Gastroesophageal sphincter (tissue), 4 donors: ENCODE measurements around the gene SNRNP48. TPM values are rescaled to one million over a fixed set of nuclear protein-coding genes. Genes with fewer than 3 reads are reported as not detected.

Source experiments
- ATAC-seq: fragments of 150-250 bp; one replicate; pipeline ENCODE4 v1.9.1; 2016; ENCODE audit warnings: mild to moderate bottlenecking, moderate library complexity
- H3K27ac ChIP-seq, 4 donors: fragments of 200-600 bp; sonication (generic) in 3 of 4; 1 replicate in 3 of 4; 2 replicates in 1 of 4; pipeline ENCODE4 v1.5.1; 2016 to 2019
- H3K27me3 ChIP-seq: fragments of 200-600 bp; sonication (generic); one replicate; pipeline ENCODE4 v1.5.1; 2019
- H3K36me3 ChIP-seq, 2 donors: fragments of 200-600 bp; sonication (generic); one replicate each; pipeline ENCODE4 v1.5.1; 2019; ENCODE audit warnings: control low read depth in 1 of 2
- H3K4me1 ChIP-seq, 3 donors: fragments of 200-600 bp; sonication (generic); 1 replicate in 2 of 3; 2 replicates in 1 of 3; pipeline ENCODE4 v1.5.1; 2016 to 2019; ENCODE audit warnings: control low read depth in 2 of 3
- H3K4me3 ChIP-seq, 2 donors: fragments of 200-600 bp; sonication (generic); one replicate each; pipeline ENCODE4 v1.5.1; 2019; ENCODE audit warnings: mild to moderate bottlenecking in 1 of 2, moderate library complexity in 1 of 2
- H3K9me3 ChIP-seq, 3 donors: fragments of 200-600 bp; sonication (generic); one replicate each; pipeline ENCODE4 v1.5.1; 2017 to 2019; ENCODE audit warnings: control low read depth in 2 of 3
- EP300 ChIP-seq: sonication (generic); formaldehyde crosslinking; IDR thresholded peaks from one replicate; pipeline ENCODE4 v1.6.1; 2017; ENCODE audit warnings: antibody characterized with exemption, mild to moderate bottlenecking
- POLR2A ChIP-seq, 2 donors: fragments of 450-650 bp; IDR thresholded peaks; one replicate each; pipeline ENCODE4 v1.6.1; 2017; ENCODE audit warnings: antibody characterized with exemption in 2 of 2, mild to moderate bottlenecking in 2 of 2, moderate library complexity in 1 of 2
- POLR2AphosphoS5 ChIP-seq: sonication (generic); formaldehyde crosslinking; IDR thresholded peaks from one replicate; pipeline ENCODE4 v1.6.1; 2017; ENCODE audit warnings: antibody characterized with exemption
- WGBS, 2 donors: methylation state at CpG; one replicate each; pipeline ENCODE4 v1.1.5; 2018; ENCODE audit warnings: low coverage in 1 of 2; 5-methylcytosine and 5-hydroxymethylcytosine counted together
- total RNA-seq, 4 donors: library from RNA; depleted of rRNA; stranded (reverse); fragments of >200 nt; gene quantifications; one replicate each; pipeline ENCODE4 v1.1.0, GENCODE V29; 2016
- TF ChIP-seq, protein P1 (sequence below), 4 experiments: fragments of 200-600 bp in 2 of 4; fragments of 450-650 bp in 2 of 4; sonication (generic) in 1 of 4; IDR thresholded peaks; one replicate each; pipeline ENCODE4 v1.5.1; 2017 to 2019; ENCODE audit warnings: antibody characterized with exemption in 4 of 4, mild to moderate bottlenecking in 2 of 4, moderate library complexity in 2 of 4

Gene SNRNP48
- total RNA-seq, 4 donors from 2014 or later = 11.4 to 18.9 (median 13.9) TPM

DNA sequence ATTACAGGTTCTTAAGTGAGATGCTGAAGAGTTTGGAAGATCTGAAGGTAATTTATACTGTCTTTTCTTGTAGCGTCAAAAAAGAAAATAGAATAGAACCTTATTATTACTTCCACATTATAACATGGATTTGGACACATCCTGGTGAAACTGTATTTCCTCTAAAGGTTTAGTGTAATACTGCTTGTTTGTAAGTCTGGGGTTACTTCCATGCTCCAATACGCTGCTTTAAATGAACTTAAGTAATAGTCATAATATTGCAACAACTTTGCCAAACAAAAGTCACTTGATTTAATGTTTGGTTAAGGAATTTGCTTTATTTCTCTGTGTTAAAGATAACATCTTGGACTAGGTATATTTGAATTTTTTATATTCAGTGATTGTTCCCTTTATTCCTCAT is 11.5 kb upstream of the SNRNP48 start:
- no peaks in the 10 kb centered on the region for H3K36me3 ChIP-seq
- ATAC-seq = no peak
- H3K27ac ChIP-seq = no peak overlapping the region
- H3K4me3 ChIP-seq = no peak overlapping the region
- no peaks in the 10 kb centered on the region for H3K4me1 ChIP-seq
- no peak for TF ChIP-seq EP300
- no peak for TF ChIP-seq POLR2A (IDR thresholded peaks at IDR 0.05)
- 0 to 36% methylated on average over 2 of the region's 2 CpGs for WGBS, 2 donors
- no peaks in the 10 kb centered on the region for H3K9me3 ChIP-seq
- H3K27me3 ChIP-seq = peaks cover 14% of the 10 kb centered on the region

DNA sequence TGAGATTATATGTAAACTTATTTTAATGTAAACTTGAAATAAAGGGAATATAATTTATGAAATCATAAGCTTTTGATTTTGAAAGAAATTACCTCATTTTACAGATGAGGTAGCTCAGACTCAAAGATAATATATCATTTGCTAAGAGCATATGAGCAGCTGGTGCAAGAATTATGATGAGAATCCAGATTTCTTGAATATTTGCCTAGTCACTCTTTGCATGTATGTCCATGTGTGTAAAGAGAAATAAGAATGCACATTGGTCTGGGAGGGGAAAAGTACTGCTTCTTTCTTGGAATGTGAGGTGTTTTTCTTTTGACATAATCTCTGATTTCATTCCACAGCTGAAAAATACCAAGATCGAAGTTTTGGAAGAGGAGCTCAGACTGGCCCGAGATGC is 11.1 kb upstream of the SNRNP48 start:
- TF ChIP-seq EP300 = no peak
- TF ChIP-seq POLR2A (IDR thresholded peaks at IDR 0.05) = no peak
- TF ChIP-seq POLR2AphosphoS5 = no peak
- TF ChIP-seq, protein P1, sequence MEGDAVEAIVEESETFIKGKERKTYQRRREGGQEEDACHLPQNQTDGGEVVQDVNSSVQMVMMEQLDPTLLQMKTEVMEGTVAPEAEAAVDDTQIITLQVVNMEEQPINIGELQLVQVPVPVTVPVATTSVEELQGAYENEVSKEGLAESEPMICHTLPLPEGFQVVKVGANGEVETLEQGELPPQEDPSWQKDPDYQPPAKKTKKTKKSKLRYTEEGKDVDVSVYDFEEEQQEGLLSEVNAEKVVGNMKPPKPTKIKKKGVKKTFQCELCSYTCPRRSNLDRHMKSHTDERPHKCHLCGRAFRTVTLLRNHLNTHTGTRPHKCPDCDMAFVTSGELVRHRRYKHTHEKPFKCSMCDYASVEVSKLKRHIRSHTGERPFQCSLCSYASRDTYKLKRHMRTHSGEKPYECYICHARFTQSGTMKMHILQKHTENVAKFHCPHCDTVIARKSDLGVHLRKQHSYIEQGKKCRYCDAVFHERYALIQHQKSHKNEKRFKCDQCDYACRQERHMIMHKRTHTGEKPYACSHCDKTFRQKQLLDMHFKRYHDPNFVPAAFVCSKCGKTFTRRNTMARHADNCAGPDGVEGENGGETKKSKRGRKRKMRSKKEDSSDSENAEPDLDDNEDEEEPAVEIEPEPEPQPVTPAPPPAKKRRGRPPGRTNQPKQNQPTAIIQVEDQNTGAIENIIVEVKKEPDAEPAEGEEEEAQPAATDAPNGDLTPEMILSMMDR (IDR thresholded peaks at IDR 0.05) = no peak
- WGBS, 2 donors = 90 to 100% methylated on average over 2 of the region's 2 CpGs
- no peak for ATAC-seq
- Histone ChIP-seq H3K36me3 (no peaks in the 10 kb centered on the region), H3K9me3 (no peaks in the 10 kb centered on the region), H3K4me1 (no peaks in the 10 kb centered on the region), H3K27me3 (peaks cover 14% of the 10 kb centered on the region), H3K4me3 (no peak overlapping the region), H3K27ac (no peak overlapping the region)

DNA sequence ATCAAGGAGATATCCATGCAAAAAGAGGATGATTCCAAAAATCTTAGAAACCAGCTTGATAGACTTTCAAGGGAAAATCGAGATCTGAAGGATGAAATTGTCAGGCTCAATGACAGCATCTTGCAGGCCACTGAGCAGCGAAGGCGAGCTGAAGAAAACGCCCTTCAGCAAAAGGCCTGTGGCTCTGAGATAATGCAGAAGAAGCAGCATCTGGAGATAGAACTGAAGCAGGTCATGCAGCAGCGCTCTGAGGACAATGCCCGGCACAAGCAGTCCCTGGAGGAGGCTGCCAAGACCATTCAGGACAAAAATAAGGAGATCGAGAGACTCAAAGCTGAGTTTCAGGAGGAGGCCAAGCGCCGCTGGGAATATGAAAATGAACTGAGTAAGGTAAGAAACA is 10.1 kb upstream of the SNRNP48 start:
- Histone ChIP-seq H3K4me3 (no peak overlapping the region), H3K9me3 (no peaks in the 10 kb centered on the region), H3K27ac (no peak overlapping the region), H3K36me3 (no peaks in the 10 kb centered on the region), H3K27me3 (peaks cover 14% of the 10 kb centered on the region), H3K4me1 (no peaks in the 10 kb centered on the region)
- no peak for TF ChIP-seq POLR2AphosphoS5
- no peak for TF ChIP-seq POLR2A (IDR thresholded peaks at IDR 0.05)
- TF ChIP-seq, protein P1 (IDR thresholded peaks at IDR 0.05) = no peak
- TF ChIP-seq EP300 = no peak
- no peak for ATAC-seq
- WGBS, 2 donors = 97 to 99% methylated on average over 9 of the region's 9 CpGs

DNA sequence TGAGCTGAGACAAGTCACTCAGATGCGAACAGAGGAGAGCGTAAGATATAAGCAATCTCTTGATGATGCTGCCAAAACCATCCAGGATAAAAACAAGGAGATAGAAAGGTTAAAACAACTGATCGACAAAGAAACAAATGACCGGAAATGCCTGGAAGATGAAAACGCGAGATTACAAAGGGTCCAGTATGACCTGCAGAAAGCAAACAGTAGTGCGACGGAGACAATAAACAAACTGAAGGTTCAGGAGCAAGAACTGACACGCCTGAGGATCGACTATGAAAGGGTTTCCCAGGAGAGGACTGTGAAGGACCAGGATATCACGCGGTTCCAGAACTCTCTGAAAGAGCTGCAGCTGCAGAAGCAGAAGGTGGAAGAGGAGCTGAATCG is 9.5 kb upstream of the SNRNP48 start:
- TF ChIP-seq POLR2AphosphoS5 (no peak), POLR2A (IDR thresholded peaks at IDR 0.05) (no peak), EP300 (no peak)
- Histone ChIP-seq H3K27ac (no peak overlapping the region), H3K4me1 (no peaks in the 10 kb centered on the region), H3K27me3 (peaks cover 14% of the 10 kb centered on the region), H3K4me3 (no peak overlapping the region), H3K36me3 (no peaks in the 10 kb centered on the region), H3K9me3 (no peaks in the 10 kb centered on the region)
- 78 to 88% methylated on average over 9 to 13 of the region's 13 CpGs for WGBS, 2 donors
- no peak for ATAC-seq

DNA sequence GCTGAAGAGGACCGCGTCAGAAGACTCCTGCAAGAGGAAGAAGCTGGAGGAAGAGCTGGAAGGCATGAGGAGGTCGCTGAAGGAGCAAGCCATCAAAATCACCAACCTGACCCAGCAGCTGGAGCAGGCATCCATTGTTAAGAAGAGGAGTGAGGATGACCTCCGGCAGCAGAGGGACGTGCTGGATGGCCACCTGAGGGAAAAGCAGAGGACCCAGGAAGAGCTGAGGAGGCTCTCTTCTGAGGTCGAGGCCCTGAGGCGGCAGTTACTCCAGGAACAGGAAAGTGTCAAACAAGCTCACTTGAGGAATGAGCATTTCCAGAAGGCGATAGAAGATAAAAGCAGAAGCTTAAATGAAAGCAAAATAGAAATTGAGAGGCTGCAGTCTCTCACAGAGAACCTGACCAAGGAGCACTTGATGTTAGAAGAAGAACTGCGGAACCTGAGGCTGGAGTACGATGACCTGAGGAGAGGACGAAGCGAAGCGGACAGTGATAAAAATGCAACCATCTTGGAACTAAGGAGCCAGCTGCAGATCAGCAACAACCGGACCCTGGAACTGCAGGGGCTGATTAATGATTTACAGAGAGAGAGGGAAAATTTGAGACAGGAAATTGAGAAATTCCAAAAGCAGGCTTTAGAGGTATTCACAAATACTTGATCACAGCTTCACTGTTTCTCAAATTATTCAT is 8.9 kb upstream of the SNRNP48 start:
- no peaks in the 10 kb centered on the region for H3K4me1 ChIP-seq
- H3K9me3 ChIP-seq = no peaks in the 10 kb centered on the region
- H3K27me3 ChIP-seq = peaks cover 14% of the 10 kb centered on the region
- H3K36me3 ChIP-seq = no peaks in the 10 kb centered on the region
- 56 to 72% methylated on average over 10 to 14 of the region's 14 CpGs for WGBS, 2 donors
- no peak overlapping the region for H3K27ac ChIP-seq
- no peak for ATAC-seq
- no peak overlapping the region for H3K4me3 ChIP-seq
- TF ChIP-seq EP300 (no peak), POLR2A (IDR thresholded peaks at IDR 0.05) (no peak), POLR2AphosphoS5 (no peak)
- TF ChIP-seq, protein P1 (IDR thresholded peaks at IDR 0.05) = no peak

DNA sequence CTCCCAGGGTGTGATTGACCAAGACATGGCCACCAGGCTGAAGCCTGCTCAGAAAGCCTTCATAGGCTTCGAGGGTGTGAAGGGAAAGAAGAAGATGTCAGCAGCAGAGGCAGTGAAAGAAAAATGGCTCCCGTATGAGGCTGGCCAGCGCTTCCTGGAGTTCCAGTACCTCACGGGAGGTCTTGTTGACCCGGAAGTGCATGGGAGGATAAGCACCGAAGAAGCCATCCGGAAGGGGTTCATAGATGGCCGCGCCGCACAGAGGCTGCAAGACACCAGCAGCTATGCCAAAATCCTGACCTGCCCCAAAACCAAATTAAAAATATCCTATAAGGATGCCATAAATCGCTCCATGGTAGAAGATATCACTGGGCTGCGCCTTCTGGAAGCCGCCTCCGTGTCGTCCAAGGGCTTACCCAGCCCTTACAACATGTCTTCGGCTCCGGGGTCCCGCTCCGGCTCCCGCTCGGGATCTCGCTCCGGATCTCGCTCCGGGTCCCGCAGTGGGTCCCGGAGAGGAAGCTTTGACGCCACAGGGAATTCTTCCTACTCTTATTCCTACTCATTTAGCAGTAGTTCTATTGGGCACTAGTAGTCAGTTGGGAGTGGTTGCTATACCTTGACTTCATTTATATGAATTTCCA is 4.6 kb upstream of the SNRNP48 start:
- Histone ChIP-seq H3K4me3 (no peak overlapping the region), H3K27ac (no peak overlapping the region), H3K36me3 (no peaks in the 10 kb centered on the region), H3K4me1 (peaks cover 0 to 13% (median 0%) of the 10 kb centered on the region in 3 donors), H3K27me3 (no peaks in the 10 kb centered on the region), H3K9me3 (no peaks in the 10 kb centered on the region)
- no peak for ATAC-seq
- TF ChIP-seq, protein P1 (IDR thresholded peaks at IDR 0.05) = no peak
- TF ChIP-seq POLR2AphosphoS5 (no peak), POLR2A (IDR thresholded peaks at IDR 0.05) (no peak), EP300 (no peak)
- WGBS, 2 donors = 93 to 97% methylated on average over 13 to 25 of the region's 28 CpGs
